MM.1S (cell line): ENCODE data around the gene BEST4.
"Not testable (repeated sequence)": the region's sequence is repeated elsewhere in the genome, so short reads cannot be mapped to it uniquely, and the experiment has no call there.

ENCODE experiments used
- EZH2 ChIP-seq: fragments of 300-600 bp; sonication (generic); optimal IDR thresholded peaks from 2 replicates; pipeline ENCODE3; 2017; ENCODE audit warnings: low read depth, mild to moderate bottlenecking, antibody characterized with exemption, low read length, mixed read lengths
- EZH2phosphoT487 ChIP-seq: fragments of 300-600 bp; sonication (generic); IDR thresholded peaks from 2 replicates; pipeline ENCODE4 v1.6.1; 2018; ENCODE audit warnings: antibody characterized with exemption, low read length
- TF ChIP-seq, protein P1 (sequence below): fragments of 300-600 bp; sonication (generic); IDR thresholded peaks from 2 replicates; pipeline ENCODE4 v1.5.1; 2016; ENCODE audit warnings: antibody characterized with exemption, low read length, mixed read lengths

DNA sequence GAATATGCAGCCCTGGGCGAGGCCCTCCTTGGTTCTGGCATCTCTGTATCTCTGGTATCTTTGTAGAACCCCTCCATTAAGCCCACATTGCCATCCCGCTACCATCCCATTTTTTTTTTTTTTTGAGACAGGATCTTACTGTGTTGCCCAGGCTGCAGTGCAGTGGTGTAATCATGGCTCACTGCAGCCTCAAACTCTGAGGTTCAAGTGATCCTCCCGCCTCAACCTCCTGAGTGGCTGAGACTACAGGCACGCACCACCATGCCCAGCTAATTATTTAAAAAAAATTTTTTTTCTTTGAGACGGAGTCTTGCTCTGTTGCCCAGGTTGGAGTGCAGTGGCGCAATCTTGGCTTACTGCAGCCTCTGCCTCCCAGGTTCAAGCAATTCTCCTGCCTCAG is 36.4 kb upstream of the BEST4 start:
- TF ChIP-seq, protein P1, sequence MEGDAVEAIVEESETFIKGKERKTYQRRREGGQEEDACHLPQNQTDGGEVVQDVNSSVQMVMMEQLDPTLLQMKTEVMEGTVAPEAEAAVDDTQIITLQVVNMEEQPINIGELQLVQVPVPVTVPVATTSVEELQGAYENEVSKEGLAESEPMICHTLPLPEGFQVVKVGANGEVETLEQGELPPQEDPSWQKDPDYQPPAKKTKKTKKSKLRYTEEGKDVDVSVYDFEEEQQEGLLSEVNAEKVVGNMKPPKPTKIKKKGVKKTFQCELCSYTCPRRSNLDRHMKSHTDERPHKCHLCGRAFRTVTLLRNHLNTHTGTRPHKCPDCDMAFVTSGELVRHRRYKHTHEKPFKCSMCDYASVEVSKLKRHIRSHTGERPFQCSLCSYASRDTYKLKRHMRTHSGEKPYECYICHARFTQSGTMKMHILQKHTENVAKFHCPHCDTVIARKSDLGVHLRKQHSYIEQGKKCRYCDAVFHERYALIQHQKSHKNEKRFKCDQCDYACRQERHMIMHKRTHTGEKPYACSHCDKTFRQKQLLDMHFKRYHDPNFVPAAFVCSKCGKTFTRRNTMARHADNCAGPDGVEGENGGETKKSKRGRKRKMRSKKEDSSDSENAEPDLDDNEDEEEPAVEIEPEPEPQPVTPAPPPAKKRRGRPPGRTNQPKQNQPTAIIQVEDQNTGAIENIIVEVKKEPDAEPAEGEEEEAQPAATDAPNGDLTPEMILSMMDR: not testable (repeated sequence)
- not testable (repeated sequence) for TF ChIP-seq EZH2, EZH2phosphoT487
